GM12891 (cell line): Measurements from ENCODE around the gene NEDD8.
A peak's percentile ranks its signal among the peaks of the same experiment; 100 is the strongest.

Experiments
- DNase-seq: peaks from one replicate; pipeline ENCODE4 v3.0.0; 2011; ENCODE audit warnings: low spot score; ENCODE audit not compliant: insufficient read length
- FAIRE-seq: peaks from 2 replicates; lab custom pipeline; 2011; peaks lifted over from hg19 to GRCh38; lab: Jason Lieb, UNC
- PAX5 ChIP-seq: IDR thresholded peaks from 2 replicates; pipeline ENCODE4 v1.6.1; 2011; ENCODE audit warnings: low read length, moderate library complexity, mild to moderate bottlenecking; ENCODE audit not compliant: insufficient read depth, severe bottlenecking
- POLR2A ChIP-seq: IDR thresholded peaks from 2 replicates; pipeline ENCODE4 v1.6.1; 2011; ENCODE audit warnings: low read depth, low read length, control low read depth
- POLR2AphosphoS5 ChIP-seq: IDR thresholded peaks from 2 replicates; pipeline ENCODE4 v1.6.1; 2011; ENCODE audit warnings: low read depth, low read length, control low read depth
- POU2F2 ChIP-seq: IDR thresholded peaks from 2 replicates; pipeline ENCODE4 v1.6.1; 2011; ENCODE audit warnings: low read depth, mild to moderate bottlenecking, control low read depth, low read length, moderate library complexity
- SPI1 ChIP-seq: IDR thresholded peaks from 2 replicates; pipeline ENCODE4 v1.6.1; 2011; ENCODE audit warnings: low read depth, low read length, control low read depth
- TAF1 ChIP-seq: IDR thresholded peaks from 2 replicates; pipeline ENCODE4 v1.6.1; 2011; ENCODE audit warnings: low read depth, low read length, control low read depth

Gene NEDD8

DNA sequence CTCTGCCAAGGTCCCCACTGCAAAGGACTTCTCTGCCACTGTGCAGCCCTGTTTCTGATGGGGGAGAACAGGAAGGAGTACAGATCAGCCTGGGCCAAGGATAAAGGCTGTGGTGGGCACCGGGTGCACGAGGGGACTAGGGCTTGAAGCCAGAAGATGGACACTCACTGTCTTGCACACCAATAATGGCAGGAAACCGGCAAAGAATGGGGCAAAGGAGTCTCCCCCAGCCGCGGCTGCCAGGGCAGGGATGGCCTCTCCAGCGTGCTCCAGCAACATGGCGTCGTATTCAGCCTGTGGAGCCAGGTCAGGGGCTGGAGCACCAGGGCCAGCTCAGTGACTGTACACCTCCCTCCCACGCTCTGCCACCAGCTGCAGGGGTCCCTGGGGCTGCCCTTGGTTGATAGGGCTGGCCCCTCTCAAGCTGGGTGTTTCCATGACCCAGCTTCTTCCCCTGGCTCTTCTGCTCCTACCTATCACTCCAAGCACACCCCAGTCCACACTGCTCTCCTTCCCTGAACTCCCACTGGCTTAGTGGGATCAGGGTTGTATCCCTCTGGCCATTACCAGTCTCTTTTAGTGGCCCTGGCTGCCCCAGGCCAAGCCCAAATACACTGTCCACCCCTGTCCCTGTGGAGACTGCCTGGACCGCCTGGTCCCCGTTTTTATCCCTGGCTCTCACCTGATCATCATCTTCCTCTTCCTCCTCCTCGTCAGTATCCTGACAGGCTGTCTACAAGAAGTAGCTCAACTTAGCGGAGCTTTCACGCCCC is 49.9 kb downstream of the NEDD8 start:
- DNase-seq: no peak
- no peak for FAIRE-seq
- peak; percentile 59 for TF ChIP-seq POLR2AphosphoS5
- peak; percentile 51; the same call in 1 of the 2 replicates for TF ChIP-seq POU2F2
- TF ChIP-seq SPI1: no peak
- no peak for TF ChIP-seq PAX5
- peak; percentile 83 for TF ChIP-seq POLR2A
- TF ChIP-seq TAF1: no peak

- DNase-seq (no peak), FAIRE-seq (no peak)
- TF ChIP-seq POLR2AphosphoS5: no peak; the same call in 1 of the 2 replicates
- peak; percentile 47; the same call in 1 of the 2 replicates for TF ChIP-seq POLR2A
- no peak for TF ChIP-seq SPI1
- TF ChIP-seq PAX5: no peak
- no peak; the same call in none of the 2 replicates for TF ChIP-seq POU2F2
These were observed 50.6 kb downstream of the NEDD8 start for GRCh38 chr14:24181371-24182077.

- no peak for DNase-seq
- TF ChIP-seq POU2F2: 0 out of 2 replicates have a peak, but pooled peaks have one; percentile 25
- no peak for TF ChIP-seq TAF1
- no peak for FAIRE-seq
These were observed 52.0 kb downstream of the NEDD8 start for GRCh38 chr14:24179961-24180796.

- no peak for TF ChIP-seq PAX5
- no peak for TF ChIP-seq TAF1
- peak; percentile 55 for TF ChIP-seq POLR2A
- TF ChIP-seq POLR2AphosphoS5: peak; percentile 32
- DNase-seq (no peak), FAIRE-seq (peak; percentile 48)
These were observed 52.7 kb downstream of the NEDD8 start for GRCh38 chr14:24179294-24179960.

DNA sequence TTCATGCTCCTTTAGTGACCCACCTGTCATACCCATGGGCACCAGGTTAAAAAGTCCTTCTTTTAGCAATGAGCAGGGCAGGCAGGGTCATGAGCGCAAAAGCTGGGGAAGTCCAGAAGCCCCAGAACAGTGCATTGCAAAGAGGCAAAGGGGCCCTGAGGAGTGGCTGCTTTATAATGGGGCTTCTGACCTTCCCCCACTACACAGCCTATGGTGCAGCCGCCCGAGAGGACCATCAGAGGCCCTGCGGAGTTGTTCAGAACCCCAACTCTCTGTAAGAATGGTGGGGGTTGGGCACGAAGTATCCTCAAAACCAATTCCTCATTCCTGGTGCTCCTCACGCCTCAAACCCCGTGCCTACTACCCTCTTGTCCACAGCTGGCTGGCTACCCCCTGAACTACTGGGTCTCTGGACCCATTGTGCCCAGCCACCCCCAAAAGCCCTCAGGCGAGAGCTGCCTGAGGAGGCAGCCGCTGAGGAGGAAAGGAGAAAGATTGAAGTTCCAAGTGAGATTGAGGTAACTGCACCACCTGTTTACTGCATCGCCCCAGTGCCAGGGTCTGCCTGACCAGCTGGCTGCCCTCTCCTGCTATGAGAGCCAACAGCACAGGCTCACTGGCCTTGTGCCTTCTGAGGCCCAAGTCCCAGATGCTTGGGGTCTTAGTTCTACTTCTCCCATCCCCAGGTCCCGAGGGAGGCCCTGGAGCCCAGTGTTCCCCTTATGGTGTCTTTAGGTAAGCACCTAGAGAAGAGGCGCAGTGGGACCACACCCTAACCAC is 53.6 kb downstream of the NEDD8 start:
- no peak for FAIRE-seq
- peak; percentile 15; the same call in 1 of the 2 replicates for TF ChIP-seq POLR2A
- no peak for TF ChIP-seq SPI1

GRCh38 chr14:24177891-24178290 is 54.3 kb downstream of the NEDD8 start:
- no peak for TF ChIP-seq SPI1
- peak; percentile 16; the same call in 1 of the 2 replicates for TF ChIP-seq POU2F2
- no peak for FAIRE-seq
- DNase-seq: no peak

More for the DNA sequence above, 53.6 kb downstream of the NEDD8 start:
- no peak for DNase-seq

- no peak for FAIRE-seq
These were observed 54.9 kb downstream of the NEDD8 start for GRCh38 chr14:24177041-24177825.

GRCh38 chr14:24176599-24176998 is 55.6 kb downstream of the NEDD8 start:
- DNase-seq (no peak), FAIRE-seq (no peak)
- TF ChIP-seq TAF1: no peak
- TF ChIP-seq SPI1: no peak
- TF ChIP-seq POU2F2: no peak
- no peak for TF ChIP-seq POLR2A
- peak; percentile 44; the same call in 1 of the 2 replicates for TF ChIP-seq POLR2AphosphoS5

More at GRCh38 chr14:24177041-24177825, 54.9 kb downstream of the NEDD8 start:
- DNase-seq: no peak
- TF ChIP-seq SPI1 (no peak), PAX5 (no peak), POLR2A (peak; percentile 64; the same call in 1 of the 2 replicates), POU2F2 (no peak), TAF1 (no peak), POLR2AphosphoS5 (peak; percentile 62)

DNA sequence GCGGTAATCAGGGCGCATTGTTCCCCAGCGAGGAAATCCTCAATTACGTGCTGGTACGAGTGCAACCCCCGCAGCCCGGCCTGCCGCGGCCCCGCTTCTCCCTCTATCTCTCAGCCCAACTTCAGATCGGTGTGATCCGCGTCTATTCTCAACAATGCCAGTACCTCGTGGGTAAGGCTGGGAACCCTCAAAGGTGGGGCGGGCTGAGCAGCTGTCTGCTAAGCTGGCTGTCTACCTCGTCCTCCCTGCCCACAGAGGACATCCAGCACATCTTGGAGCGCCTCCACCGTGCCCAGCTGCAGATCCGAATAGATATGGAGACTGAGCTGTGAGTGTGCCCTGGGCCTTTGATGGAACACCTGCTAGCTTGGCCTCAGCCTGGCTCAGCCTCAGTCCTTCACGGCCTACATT is 59.3 kb downstream of the NEDD8 start:
- DNase-seq (no peak), FAIRE-seq (peak; percentile 20)
- TF ChIP-seq POLR2AphosphoS5: no peak; the same call in 1 of the 2 replicates
- TF ChIP-seq TAF1: no peak
- TF ChIP-seq POLR2A: 0 out of 2 replicates have a peak, but pooled peaks have one; percentile 28
- no peak for TF ChIP-seq PAX5
- TF ChIP-seq SPI1: no peak
- no peak; the same call in 1 of the 2 replicates for TF ChIP-seq POU2F2
